ENCODE results near the gene ZAP70. TPM values are rescaled to one million over a fixed set of nuclear protein-coding genes. Genes with fewer than 3 reads are reported as not detected.
A peak's percentile ranks its signal among the peaks of the same experiment; 100 is the strongest.

ZAP70 gene
- total RNA-seq, 1 experiment from 2014 or later: 0.54 TPM

DNA sequence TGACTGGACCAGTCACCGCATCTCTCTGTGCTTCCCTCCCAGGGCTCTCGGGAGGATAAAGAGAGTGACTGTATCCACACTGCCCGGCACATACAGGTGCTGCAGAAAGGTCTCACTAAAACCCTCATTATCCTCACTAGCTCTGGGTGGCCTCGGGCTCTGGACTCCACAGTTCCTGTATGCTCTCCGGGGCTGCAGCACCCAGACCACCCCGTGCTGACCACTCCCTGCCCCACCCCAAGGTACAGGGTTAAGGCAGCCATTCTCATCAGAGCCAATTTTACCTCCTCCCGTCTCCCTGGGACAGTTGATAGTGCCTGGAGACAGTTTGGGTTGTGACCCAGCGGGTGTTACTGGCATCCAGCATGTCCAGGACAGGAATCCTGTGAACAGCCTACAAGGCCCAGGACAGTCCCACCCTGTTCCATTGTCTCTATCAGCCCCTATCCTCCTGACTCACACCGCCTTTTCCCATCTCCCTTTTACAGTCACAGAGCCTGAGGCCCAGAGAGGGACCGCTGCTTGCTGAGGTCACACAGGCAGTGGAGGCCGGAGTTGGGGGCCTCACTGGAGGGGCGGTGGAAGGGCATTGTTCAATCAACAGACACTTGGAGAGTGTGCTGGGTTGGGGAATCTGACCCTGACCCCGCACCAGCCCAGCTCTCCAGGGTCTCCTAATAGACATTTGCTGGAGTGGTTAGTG is 1.7 kb downstream of the ZAP70 start:
- H3K4me3 ChIP-seq (ENCODE audit: low read depth in 2 of 2, low read length in 2 of 2): no peak overlapping the region
- CTCF ChIA-PET: no interaction called here
- BruUV-seq (replicated peaks): no TSS peak
- H3K27me3 ChIP-seq (ENCODE audit: control insufficient read depth, insufficient read depth, low read length): no peaks in the 10 kb centered on the region
- DNase-seq (ENCODE audit: low read depth, low spot score) (no peak), ATAC-seq (0 out of 2 replicates have a peak, but pooled peaks have one; percentile 6)
- TF ChIP-seq, protein P1, sequence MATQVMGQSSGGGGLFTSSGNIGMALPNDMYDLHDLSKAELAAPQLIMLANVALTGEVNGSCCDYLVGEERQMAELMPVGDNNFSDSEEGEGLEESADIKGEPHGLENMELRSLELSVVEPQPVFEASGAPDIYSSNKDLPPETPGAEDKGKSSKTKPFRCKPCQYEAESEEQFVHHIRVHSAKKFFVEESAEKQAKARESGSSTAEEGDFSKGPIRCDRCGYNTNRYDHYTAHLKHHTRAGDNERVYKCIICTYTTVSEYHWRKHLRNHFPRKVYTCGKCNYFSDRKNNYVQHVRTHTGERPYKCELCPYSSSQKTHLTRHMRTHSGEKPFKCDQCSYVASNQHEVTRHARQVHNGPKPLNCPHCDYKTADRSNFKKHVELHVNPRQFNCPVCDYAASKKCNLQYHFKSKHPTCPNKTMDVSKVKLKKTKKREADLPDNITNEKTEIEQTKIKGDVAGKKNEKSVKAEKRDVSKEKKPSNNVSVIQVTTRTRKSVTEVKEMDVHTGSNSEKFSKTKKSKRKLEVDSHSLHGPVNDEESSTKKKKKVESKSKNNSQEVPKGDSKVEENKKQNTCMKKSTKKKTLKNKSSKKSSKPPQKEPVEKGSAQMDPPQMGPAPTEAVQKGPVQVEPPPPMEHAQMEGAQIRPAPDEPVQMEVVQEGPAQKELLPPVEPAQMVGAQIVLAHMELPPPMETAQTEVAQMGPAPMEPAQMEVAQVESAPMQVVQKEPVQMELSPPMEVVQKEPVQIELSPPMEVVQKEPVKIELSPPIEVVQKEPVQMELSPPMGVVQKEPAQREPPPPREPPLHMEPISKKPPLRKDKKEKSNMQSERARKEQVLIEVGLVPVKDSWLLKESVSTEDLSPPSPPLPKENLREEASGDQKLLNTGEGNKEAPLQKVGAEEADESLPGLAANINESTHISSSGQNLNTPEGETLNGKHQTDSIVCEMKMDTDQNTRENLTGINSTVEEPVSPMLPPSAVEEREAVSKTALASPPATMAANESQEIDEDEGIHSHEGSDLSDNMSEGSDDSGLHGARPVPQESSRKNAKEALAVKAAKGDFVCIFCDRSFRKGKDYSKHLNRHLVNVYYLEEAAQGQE (IDR thresholded peaks at IDR 0.05; ENCODE audit: insufficient read depth in 1 of 2, low read depth in 2 of 2, low read length in 1 of 2): no peak
- TF ChIP-seq SIN3A (IDR thresholded peaks at IDR 0.05; ENCODE audit: borderline replicate concordance, insufficient read depth, low read depth, low read length): no peak
- TF ChIP-seq TCF7L2 (IDR thresholded peaks at IDR 0.05; ENCODE audit: low read depth, low read length): no peak
- TF ChIP-seq POLR2AphosphoS5 (IDR thresholded peaks at IDR 0.05; ENCODE audit: low read depth, low read length): no peak
- TF ChIP-seq, protein P2, sequence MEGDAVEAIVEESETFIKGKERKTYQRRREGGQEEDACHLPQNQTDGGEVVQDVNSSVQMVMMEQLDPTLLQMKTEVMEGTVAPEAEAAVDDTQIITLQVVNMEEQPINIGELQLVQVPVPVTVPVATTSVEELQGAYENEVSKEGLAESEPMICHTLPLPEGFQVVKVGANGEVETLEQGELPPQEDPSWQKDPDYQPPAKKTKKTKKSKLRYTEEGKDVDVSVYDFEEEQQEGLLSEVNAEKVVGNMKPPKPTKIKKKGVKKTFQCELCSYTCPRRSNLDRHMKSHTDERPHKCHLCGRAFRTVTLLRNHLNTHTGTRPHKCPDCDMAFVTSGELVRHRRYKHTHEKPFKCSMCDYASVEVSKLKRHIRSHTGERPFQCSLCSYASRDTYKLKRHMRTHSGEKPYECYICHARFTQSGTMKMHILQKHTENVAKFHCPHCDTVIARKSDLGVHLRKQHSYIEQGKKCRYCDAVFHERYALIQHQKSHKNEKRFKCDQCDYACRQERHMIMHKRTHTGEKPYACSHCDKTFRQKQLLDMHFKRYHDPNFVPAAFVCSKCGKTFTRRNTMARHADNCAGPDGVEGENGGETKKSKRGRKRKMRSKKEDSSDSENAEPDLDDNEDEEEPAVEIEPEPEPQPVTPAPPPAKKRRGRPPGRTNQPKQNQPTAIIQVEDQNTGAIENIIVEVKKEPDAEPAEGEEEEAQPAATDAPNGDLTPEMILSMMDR (IDR thresholded peaks at IDR 0.05): no peak
- intact Hi-C loops (cut with micrococcal nuclease; ENCODE audit: unreplicated experiment) (no loop called here), in situ Hi-C loops (cut with HindIII; ENCODE audit: low pct_unique_long_range_greater_than_20kb, low sequenced_read_pairs) (no loop called here)
- no peaks in the 10 kb centered on the region for H3K4me1 ChIP-seq (ENCODE audit: control insufficient read depth, insufficient read depth, low read length)
- no peak overlapping the region for H3K27ac ChIP-seq (ENCODE audit: low read length)
- H3K9me3 ChIP-seq (ENCODE audit: control insufficient read depth, insufficient read depth, low read depth, low read length): no peaks in the 10 kb centered on the region
- POLR2A ChIA-PET: no interaction called here
- no peaks in the 10 kb centered on the region for H3K36me3 ChIP-seq (ENCODE audit: control insufficient read depth, insufficient read depth, low read length)

DNA sequence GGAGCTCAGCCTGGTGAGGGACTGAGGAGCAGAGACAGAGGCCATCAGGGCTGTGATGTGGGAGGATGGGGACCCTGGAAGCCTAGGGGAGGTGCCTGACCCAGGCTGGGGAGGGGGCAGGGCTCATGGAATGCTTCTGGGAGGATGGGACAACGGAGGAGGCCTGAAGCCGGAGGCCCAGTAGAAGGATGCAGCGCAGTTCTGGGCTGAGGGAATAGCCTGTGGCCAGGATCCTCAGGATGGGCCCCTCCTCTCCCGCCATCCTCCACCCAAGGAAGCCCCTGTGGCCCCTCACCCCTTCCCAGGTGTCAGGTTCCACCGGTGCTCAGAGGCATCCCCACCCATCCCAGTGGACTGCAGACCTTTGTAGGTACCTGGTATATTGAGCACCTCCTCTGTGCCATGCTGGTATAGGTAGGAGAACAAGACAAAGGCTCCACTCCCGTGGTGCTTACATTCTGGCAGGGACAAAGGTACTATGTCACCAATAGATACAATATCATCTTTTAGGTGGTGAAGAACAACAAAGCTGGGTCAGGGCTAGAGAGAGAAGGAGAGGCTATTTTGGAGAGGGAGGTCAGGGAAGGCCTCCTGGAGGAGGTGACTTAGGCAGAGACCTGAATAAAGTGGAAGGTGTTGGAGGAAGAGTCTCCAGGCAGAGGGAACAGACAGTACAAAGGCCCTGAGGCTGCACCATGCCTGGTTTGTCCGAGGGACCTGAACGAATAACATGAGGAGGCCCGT is 2.7 kb downstream of the ZAP70 start:
- Histone ChIP-seq H3K36me3 (ENCODE audit: control insufficient read depth, insufficient read depth, low read length) (no peaks in the 10 kb centered on the region), H3K9me3 (ENCODE audit: control insufficient read depth, insufficient read depth, low read depth, low read length) (no peaks in the 10 kb centered on the region), H3K27me3 (ENCODE audit: control insufficient read depth, insufficient read depth, low read length) (no peaks in the 10 kb centered on the region), H3K4me1 (ENCODE audit: control insufficient read depth, insufficient read depth, low read length) (no peaks in the 10 kb centered on the region), H3K27ac (ENCODE audit: low read length) (no peak overlapping the region), H3K4me3 (ENCODE audit: low read depth in 2 of 2, low read length in 2 of 2) (no peak overlapping the region)
- ATAC-seq: no peak
- in situ Hi-C loops (cut with HindIII; ENCODE audit: low pct_unique_long_range_greater_than_20kb, low sequenced_read_pairs) (no loop called here), intact Hi-C loops (cut with micrococcal nuclease; ENCODE audit: unreplicated experiment) (no loop called here)
- DNase-seq (ENCODE audit: low read depth, low spot score): no peak
- no TSS peak for BruUV-seq (replicated peaks)
- CTCF ChIA-PET: no interaction called here
- TF ChIP-seq TCF7L2 (IDR thresholded peaks at IDR 0.05; ENCODE audit: low read depth, low read length) (no peak), POLR2AphosphoS5 (IDR thresholded peaks at IDR 0.05; ENCODE audit: low read depth, low read length) (no peak), SIN3A (IDR thresholded peaks at IDR 0.05; ENCODE audit: borderline replicate concordance, insufficient read depth, low read depth, low read length) (no peak)
- TF ChIP-seq, protein P2 (IDR thresholded peaks at IDR 0.05): no peak
- TF ChIP-seq, protein P1 (IDR thresholded peaks at IDR 0.05; ENCODE audit: insufficient read depth in 1 of 2, low read depth in 2 of 2, low read length in 1 of 2): no peak
- POLR2A ChIA-PET: no interaction called here
